ENCODE measurements around the gene OVCH2.
"Not testable (repeated sequence)": the region's sequence is repeated elsewhere in the genome, so short reads cannot be mapped to it uniquely, and the experiment has no call there.

Gene OVCH2

DNA sequence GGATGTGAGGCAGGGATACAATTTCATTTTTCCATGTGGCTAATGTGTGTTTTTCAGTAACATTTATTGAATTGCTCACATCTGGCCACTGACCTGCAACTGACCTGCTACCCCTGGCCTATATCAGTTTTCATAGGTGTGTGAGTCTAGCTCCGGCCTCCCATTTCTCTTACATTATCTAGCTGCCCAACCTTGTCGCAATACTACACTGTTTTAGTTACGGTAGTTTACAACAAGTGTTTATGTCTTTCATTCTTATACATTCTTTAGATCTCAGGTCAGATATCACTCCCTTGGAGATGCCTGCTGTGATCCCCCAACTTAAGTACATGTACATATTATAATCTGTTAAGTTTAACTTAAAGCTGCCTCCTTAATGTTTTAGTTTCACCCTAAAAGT is 30.6 kb downstream of the OVCH2 start:
- H3K9me3 Mint-ChIP-seq: no peaks in the 10 kb centered on the region
- H3K4me1 Mint-ChIP-seq: peaks cover 5% of the 10 kb centered on the region
- H3K27ac Mint-ChIP-seq: no peak overlapping the region
- H3K4me3 Mint-ChIP-seq: no peak overlapping the region
- no peaks in the 10 kb centered on the region for H3K36me3 Mint-ChIP-seq
- peaks cover 43% of the 10 kb centered on the region for H3K27me3 Mint-ChIP-seq

DNA sequence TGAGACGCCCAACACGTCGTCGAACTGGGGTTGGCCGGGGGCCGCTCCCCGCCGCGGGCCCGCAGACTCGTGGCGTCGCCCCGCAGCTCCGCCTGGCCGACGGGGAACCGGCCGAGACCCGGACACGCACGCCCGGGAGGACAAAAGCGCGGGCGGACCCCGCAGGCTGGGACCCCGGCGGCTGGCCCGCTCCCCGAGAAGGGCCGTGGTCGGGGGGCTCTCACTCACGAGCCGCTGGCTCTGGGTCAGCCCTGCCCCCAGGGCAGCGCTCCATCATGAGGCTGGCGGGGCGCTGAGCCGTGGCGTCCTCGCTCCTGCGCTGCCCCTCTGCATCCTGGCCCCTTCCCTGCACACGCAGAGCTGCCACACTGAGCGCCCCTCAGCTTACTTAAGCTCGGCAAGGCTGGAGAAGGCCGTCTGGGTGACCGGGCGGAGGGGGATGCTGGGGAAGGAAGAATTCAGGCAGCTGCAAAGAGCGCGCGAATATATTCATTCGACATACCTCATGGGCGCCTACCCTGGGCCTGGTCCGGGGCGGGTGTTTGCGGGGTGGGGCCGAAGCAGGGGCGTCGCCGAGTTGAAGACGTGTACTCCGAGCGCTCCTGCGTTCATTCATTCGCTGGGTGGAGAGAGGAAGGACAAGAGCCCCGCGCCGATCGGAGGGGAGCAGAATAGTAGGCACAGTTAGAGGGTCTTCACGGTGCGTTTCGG is 32.4 kb downstream of the OVCH2 start:
- H3K36me3 Mint-ChIP-seq: no peaks in the 10 kb centered on the region
- H3K9me3 Mint-ChIP-seq: no peaks in the 10 kb centered on the region
- H3K27ac Mint-ChIP-seq: no peak overlapping the region
- H3K4me3 Mint-ChIP-seq: peak overlapping the region; percentile 64
- peaks cover 5% of the 10 kb centered on the region for H3K4me1 Mint-ChIP-seq
- peaks cover 42% of the 10 kb centered on the region for H3K27me3 Mint-ChIP-seq

DNA sequence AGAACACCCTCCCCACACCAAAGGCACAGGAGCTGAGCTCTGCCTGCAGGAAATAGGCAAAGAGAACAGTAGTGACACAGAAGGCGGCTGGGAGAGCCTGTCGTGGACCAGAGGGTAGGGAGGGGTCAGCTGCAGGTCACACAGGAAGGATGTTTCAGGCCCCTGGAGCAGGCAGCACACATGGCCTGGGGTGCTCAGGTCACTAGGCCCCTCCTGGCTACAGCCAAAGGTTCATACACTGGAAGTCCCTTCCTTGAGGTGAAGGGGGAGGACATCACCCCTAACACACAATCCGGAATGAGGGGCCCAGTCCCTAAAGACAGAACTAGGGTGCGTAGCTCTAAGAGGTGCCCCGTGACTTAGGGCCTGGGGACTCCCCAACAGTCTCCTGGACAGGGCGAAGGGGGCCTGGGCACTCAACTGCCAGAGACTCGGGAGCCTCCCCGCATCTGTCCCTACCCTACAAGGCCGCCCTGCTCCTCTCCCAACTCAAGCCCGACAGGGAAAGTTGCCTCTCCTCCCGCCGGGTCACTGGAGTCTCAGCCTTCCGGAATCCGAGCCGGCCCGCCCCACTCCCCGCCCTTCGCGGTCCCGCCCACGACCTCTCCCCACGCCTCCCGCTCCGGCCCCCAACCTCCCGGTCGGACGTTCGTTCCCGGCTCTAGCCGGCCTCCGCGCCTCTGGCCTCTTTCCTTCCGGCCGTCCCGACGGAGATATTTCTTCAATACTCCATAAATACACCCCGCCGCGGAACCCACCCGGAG is 33.1 kb downstream of the OVCH2 start, which contains the start of gene CYB5R2:
TSS of gene CYB5R2 (minus strand) at position 541 of the 764 bp plus-strand sequence. CDS start 675 bp downstream, outside the sequence.
- Mint-ChIP-seq H3K4me3 (peak within 1 kb of the TSS; percentile 64), H3K27me3 (peaks cover 39% of the 10 kb centered on the region), H3K36me3 (no peaks in the 10 kb centered on the region), H3K4me1 (peaks cover 5% of the 10 kb centered on the region), H3K9me3 (no peaks in the 10 kb centered on the region), H3K27ac (no peak within 1 kb of the TSS)

DNA sequence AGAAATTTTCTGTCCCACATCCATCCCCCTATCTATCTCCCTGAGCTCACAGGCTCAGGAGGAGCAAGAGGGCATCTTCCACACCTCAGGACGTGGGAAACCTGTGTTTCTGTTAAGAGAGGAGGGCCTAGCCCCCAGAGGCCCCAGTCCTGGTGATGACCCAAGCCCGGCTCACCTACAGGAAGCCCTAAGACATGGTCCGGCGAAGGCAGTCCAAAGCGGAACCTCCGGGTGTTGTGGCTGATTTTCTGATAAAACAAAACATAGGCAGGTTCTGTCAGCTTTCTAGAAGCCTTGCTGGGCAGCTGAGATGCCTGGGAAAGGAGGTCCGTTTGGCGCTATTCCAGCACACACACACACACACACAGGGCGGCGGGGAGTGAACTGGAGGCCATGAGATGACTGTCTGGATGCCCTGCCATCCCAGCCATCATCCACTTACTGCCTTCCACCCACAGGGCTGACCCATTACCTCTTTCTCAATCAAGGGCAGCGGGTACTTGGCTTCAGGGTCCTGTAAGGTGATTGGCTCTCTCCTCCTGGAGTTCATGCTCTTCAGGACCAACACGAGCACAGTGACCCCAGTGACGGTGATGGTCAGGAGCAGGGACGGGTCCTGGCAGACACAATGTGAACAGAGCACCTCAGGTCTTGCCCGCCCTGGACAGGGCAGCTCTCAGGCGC is 33.9 kb downstream of the OVCH2 start:
- no peak overlapping the region for H3K27ac Mint-ChIP-seq
- H3K4me1 Mint-ChIP-seq: peaks cover 5% of the 10 kb centered on the region
- H3K27me3 Mint-ChIP-seq: peaks cover 35% of the 10 kb centered on the region
- no peaks in the 10 kb centered on the region for H3K36me3 Mint-ChIP-seq
- no peaks in the 10 kb centered on the region for H3K9me3 Mint-ChIP-seq
- no peak overlapping the region for H3K4me3 Mint-ChIP-seq

DNA sequence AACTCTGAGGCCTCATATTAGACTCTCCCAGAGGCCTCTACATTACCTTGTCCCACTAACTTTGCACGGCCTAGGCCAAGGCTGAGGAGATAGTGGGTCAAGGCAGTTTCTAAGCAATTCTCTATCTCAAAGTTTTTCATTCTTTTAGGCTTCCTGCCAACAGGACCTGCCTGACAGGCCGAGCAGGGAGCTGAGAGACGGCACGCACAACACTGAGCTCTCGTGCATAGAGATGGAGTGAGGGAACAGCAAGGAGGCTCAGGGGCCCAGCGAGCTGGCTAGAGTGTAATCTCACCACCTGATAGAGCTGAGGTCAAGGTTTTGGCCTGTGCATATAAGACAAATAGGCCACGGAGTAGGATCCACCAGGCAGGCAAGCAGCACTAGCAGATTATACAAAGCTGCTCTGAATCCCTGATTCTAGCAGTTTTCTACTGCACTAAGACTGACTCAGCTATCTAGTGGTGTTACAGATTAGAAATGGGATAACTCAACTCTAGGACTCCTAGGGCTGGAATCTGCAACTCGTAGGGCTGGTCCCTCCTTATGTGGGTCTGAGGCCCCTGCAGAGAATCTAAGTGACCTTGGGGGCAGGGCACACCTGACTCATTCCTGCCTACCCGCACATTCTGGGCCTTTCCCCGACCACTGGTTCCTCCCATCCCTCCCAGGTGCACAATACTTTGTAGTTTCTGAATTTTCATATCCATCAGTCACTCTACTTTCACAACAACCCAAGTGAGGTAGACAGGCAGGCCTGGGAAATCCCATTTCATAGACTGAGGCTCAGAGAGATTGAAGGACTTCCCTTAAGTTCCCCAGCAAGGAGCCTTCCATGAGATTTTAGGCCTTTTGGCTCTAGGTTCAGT is 34.7 kb downstream of the OVCH2 start:
- Mint-ChIP-seq H3K4me1 (peaks cover 5% of the 10 kb centered on the region), H3K27me3 (peaks cover 30% of the 10 kb centered on the region), H3K27ac (no peak overlapping the region), H3K9me3 (no peaks in the 10 kb centered on the region), H3K36me3 (no peaks in the 10 kb centered on the region), H3K4me3 (no peak overlapping the region)

DNA sequence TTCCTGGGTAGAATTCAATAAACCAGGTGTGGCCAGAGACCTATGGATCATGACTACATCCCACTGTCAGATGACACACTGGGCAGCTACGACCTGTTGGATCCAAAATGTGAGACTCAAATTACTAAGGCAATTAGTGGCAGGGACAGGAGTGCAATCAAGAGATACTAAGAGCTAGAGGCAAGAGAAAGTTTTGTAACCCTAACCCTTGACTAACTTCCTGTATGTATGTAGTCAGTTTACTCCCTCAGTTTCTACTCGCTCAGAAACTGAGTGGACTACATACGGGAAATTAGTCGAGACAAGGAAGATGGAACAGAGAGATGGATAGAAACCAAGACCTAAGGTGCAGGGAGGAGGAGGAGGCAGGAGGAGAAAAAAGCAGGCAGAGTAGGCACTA is 35.6 kb downstream of the OVCH2 start:
- Mint-ChIP-seq H3K4me1 (peaks cover 5% of the 10 kb centered on the region), H3K27ac (no peak overlapping the region), H3K36me3 (no peaks in the 10 kb centered on the region), H3K27me3 (peaks cover 22% of the 10 kb centered on the region), H3K4me3 (no peak overlapping the region), H3K9me3 (no peaks in the 10 kb centered on the region)

DNA sequence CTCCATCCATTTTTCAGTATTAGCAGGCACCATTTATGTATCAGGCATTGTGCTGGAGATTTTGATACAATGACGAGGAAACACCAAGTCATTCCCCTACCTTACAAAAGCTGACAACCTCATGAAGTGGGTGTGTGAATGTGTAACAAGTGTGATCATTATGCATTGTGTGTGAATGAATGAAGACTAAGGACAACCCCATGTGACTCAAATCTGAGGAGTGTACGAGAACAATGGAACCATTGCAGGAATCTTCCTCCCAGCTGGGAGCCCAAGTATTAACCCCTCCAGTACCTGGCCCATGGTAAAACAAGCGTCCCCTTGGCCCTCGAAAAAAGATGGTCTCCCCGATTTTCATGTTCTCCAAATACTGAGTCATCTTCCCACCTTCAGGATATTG is 37.4 kb downstream of the OVCH2 start:
- no peak overlapping the region for H3K27ac Mint-ChIP-seq
- peaks cover 4% of the 10 kb centered on the region for H3K36me3 Mint-ChIP-seq
- H3K27me3 Mint-ChIP-seq: peaks cover 7% of the 10 kb centered on the region
- no peaks in the 10 kb centered on the region for H3K9me3 Mint-ChIP-seq
- no peak overlapping the region for H3K4me3 Mint-ChIP-seq
- peaks cover 1% of the 10 kb centered on the region for H3K4me1 Mint-ChIP-seq

DNA sequence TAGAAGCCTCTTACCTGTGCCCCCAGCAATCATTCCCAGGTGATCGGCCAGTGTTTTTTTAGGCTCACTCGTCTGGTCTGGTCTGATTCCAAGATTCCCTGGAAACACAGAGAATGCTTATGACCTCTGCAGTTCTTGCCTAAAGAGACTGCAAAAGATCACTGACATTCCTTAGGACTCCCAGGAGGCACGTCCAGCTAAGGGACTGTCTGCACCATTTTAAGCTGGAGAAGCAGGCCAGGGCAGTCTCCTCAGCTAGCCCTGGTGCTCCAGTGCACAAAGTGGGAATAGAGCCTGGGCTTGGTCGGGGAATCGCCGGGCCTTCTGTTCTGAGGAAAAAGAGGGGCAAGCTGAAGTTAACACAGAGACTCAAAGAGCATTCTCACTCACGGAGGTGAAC is 37.8 kb downstream of the OVCH2 start:
- H3K36me3 Mint-ChIP-seq: peaks cover 4% of the 10 kb centered on the region
- H3K27me3 Mint-ChIP-seq: peaks cover 7% of the 10 kb centered on the region
- no peak overlapping the region for H3K4me3 Mint-ChIP-seq
- H3K9me3 Mint-ChIP-seq: no peaks in the 10 kb centered on the region
- no peak overlapping the region for H3K27ac Mint-ChIP-seq
- no peaks in the 10 kb centered on the region for H3K4me1 Mint-ChIP-seq

DNA sequence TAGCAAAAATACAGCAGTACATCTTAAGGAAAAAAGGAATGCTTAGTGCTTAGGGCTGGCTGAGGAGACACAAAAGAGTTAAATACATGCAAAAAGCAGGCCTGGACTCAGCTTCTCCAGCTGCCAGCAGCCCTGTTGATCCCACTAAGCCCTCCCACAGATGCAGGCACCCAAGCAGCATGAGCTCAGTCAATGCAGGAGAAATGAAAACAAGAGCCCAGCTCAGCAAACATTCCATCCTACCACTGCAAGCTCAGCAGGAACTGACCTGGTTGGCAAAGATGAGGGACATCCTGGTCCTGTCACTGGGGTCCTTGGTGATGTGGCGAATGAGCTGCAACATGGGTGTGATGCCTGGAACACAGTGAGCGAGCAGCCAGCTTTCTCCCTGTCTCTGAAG is 38.8 kb downstream of the OVCH2 start:
- peaks cover 7% of the 10 kb centered on the region for H3K27me3 Mint-ChIP-seq
- no peaks in the 10 kb centered on the region for H3K4me1 Mint-ChIP-seq
- peaks cover 4% of the 10 kb centered on the region for H3K36me3 Mint-ChIP-seq
- no peak overlapping the region for H3K27ac Mint-ChIP-seq
- H3K9me3 Mint-ChIP-seq: no peaks in the 10 kb centered on the region
- no peak overlapping the region for H3K4me3 Mint-ChIP-seq

DNA sequence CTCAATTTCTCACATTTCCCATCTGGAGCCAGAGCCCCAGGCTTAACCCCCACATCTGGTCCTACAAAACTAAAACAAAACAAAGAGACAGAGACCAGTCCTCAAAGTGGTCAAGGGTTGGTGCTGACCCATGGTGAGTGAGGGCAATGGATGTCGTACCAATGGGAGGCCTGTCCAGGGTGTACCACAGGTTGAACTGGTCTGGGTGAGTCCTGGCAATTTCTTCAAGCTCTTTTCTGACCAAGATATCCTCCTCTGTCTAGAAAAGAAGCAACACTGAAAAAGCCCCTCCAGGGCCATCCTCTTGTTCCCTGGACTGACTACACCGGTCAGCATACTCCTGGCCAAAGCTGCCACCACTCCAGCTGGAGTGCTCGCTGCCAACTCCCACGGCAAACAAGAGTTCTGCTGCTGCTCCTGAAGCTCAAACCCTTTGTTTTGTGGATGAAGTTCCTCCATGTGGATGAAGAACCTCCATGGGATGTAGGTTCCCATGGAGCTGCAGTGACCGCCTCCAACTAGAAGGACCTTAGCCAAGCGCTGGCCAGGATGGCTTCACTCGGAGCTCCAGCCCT is 39.9 kb downstream of the OVCH2 start:
- no peaks in the 10 kb centered on the region for H3K9me3 Mint-ChIP-seq
- H3K4me3 Mint-ChIP-seq: no peak overlapping the region
- H3K36me3 Mint-ChIP-seq: peaks cover 4% of the 10 kb centered on the region
- no peaks in the 10 kb centered on the region for H3K4me1 Mint-ChIP-seq
- no peak overlapping the region for H3K27ac Mint-ChIP-seq
- peaks cover 4% of the 10 kb centered on the region for H3K27me3 Mint-ChIP-seq

DNA sequence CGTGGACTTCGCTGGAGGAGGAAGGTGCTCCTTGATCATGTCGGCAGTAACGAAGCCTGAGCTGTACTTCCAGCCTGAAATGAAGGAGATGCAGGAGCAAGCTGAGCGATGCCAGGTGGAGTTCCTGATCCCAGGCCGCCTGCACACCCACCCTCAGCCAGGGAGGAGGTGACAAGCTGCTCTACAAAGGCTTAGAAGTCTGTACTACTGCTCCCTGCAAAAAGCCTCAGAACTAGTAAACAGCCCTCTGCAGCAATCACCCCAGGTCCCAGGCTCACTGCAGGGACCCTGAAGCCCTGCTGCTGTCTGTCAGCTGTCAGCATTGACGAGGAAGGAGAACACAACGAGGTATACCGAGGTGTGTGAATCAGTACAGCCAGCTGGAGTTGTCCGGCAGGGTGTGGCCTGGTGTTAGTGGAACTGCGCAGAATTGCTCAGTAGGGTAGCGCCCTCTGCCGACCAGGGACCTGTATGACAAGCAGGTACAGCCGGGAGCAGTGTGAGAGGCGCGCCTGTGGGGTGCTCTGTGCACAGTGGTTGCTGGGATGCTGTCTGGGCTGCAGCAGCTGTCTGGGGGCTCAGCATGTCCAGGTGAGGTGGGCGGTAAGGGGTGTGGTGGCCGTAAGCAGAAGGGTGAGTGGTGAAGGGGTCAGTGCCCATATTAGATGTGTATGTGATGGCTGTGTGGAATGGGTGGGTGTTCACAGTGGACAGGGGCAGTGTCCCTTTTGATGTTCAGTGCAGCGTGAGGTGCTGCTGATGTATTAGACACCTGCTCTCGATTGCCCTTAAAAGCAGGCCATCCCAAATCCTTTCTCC is 40.6 kb downstream of the OVCH2 start:
- Mint-ChIP-seq H3K9me3 (no peaks in the 10 kb centered on the region), H3K4me3 (no peak overlapping the region)

DNA sequence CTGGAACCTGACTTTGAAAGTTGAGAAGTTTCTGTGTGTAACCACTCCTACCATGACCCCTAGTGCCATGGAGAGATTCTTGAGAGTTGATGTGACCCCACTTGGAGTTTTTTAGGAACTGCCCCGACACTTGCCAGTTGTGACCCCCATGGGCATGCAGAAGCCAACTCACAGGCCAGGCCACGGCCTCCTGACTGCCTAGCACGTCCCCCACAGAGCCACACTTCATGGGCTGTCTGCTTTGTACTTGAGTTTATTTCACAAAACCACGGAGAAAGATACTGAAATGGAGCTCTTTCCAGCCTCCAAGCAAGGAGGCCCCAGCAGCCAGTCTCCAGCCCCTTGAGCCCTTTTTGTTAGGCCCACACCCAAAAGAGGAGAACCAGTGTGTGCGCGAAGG is 41.4 kb downstream of the OVCH2 start:
- no peaks in the 10 kb centered on the region for H3K4me1 Mint-ChIP-seq
- H3K9me3 Mint-ChIP-seq: no peaks in the 10 kb centered on the region
- H3K36me3 Mint-ChIP-seq: peaks cover 4% of the 10 kb centered on the region
- H3K27me3 Mint-ChIP-seq: no peaks in the 10 kb centered on the region
- no peak overlapping the region for H3K4me3 Mint-ChIP-seq
- no peak overlapping the region for H3K27ac Mint-ChIP-seq

More for the DNA sequence above, 40.6 kb downstream of the OVCH2 start:
- no peak overlapping the region for H3K27ac Mint-ChIP-seq
- peaks cover 4% of the 10 kb centered on the region for H3K36me3 Mint-ChIP-seq
- H3K4me1 Mint-ChIP-seq: no peaks in the 10 kb centered on the region
- H3K27me3 Mint-ChIP-seq: peaks cover 2% of the 10 kb centered on the region

DNA sequence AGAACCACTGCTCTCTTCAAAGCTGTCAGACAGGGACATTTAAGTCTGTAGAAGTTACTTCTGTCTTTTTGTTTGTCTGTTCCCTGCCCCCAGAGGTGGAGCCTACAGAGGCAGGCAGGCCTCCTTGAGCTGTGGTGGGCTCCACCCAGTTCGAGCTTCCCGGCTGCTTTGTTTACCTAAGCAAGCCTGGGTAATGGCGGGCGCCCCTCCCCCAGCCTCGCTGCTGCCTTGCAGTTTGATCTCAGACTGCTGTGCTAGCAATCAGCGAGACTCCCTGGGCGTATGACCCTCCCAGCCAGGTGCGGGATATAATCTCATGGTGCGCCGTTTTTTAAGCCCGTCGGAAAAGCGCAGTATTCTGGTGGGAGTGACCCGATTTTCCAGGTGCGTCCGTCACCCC is 42.7 kb downstream of the OVCH2 start:
- not testable (repeated sequence) for H3K4me3 Mint-ChIP-seq, H3K27me3 Mint-ChIP-seq, H3K4me1 Mint-ChIP-seq, H3K27ac Mint-ChIP-seq, H3K36me3 Mint-ChIP-seq, H3K9me3 Mint-ChIP-seq

DNA sequence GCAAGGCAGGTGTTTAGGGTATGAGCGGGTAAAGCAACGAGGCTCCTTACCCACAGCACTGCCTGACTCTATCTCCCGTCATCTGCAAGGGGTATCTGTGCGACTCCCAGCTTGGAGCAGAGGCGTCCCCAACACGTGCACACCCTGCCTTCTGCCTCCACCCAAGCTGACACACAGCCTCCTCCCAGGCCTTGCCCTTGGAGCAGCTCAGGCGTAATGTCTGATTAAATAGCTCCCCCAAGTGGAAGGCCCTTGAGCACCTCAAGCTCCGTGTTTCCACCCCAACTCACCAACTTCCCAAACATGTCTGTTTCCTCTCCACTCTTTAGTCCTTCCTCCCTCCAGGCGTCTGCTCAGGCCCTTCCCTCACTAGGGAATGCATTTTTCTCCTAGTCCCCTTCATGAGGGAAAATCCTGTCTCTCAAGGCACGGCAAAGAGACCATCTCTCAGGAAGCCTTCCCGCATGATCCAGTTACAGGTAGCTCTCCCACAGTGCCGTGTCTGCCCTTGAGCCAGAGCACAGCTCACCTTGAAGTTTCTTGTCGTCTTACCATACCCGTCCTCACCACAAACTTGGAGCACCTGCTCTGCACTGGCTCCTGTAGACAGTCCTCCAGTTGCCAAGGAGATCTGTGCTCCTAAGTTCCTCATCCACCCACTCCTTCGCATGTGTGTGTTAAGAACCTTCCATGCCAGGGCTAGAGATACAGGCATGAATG is 48.8 kb downstream of the OVCH2 start:
- peaks cover 4% of the 10 kb centered on the region for H3K36me3 Mint-ChIP-seq
- no peak overlapping the region for H3K27ac Mint-ChIP-seq
- H3K4me3 Mint-ChIP-seq: no peak overlapping the region
- H3K4me1 Mint-ChIP-seq: no peaks in the 10 kb centered on the region
- H3K27me3 Mint-ChIP-seq: no peaks in the 10 kb centered on the region
- H3K9me3 Mint-ChIP-seq: no peaks in the 10 kb centered on the region
